ENCODE data around the gene NKIRAS1. TPM values are rescaled to one million over a fixed set of nuclear protein-coding genes. Genes with fewer than 3 reads are reported as not detected.
A peak's percentile ranks its signal among the peaks of the same experiment; 100 is the strongest.

Gene NKIRAS1
- total RNA-seq, 1 experiment from 2014 or later = 6.8 TPM

- Mint-ChIP-seq H3K4me1 (ENCODE audit: insufficient read depth, unreplicated experiment) (peaks cover 4% of the 10 kb centered on the region), H3K9me3 (ENCODE audit: unreplicated experiment) (no peaks in the 10 kb centered on the region), H3K27ac (ENCODE audit: low read depth, unreplicated experiment) (no peak overlapping the region), H3K4me3 (ENCODE audit: unreplicated experiment) (no peak overlapping the region), H3K27me3 (ENCODE audit: insufficient read depth, unreplicated experiment) (no peaks in the 10 kb centered on the region), H3K36me3 (ENCODE audit: insufficient read depth, unreplicated experiment) (no peaks in the 10 kb centered on the region)
- DNase-seq (ENCODE audit: unreplicated experiment) = no peak
- TF ChIP-seq, protein P1, sequence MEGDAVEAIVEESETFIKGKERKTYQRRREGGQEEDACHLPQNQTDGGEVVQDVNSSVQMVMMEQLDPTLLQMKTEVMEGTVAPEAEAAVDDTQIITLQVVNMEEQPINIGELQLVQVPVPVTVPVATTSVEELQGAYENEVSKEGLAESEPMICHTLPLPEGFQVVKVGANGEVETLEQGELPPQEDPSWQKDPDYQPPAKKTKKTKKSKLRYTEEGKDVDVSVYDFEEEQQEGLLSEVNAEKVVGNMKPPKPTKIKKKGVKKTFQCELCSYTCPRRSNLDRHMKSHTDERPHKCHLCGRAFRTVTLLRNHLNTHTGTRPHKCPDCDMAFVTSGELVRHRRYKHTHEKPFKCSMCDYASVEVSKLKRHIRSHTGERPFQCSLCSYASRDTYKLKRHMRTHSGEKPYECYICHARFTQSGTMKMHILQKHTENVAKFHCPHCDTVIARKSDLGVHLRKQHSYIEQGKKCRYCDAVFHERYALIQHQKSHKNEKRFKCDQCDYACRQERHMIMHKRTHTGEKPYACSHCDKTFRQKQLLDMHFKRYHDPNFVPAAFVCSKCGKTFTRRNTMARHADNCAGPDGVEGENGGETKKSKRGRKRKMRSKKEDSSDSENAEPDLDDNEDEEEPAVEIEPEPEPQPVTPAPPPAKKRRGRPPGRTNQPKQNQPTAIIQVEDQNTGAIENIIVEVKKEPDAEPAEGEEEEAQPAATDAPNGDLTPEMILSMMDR (IDR thresholded peaks at IDR 0.05; ENCODE audit: unreplicated experiment) = no peak
- ChIA-PET POLR2A (interaction anchor here (2.6 kb wide), 1 partner anchor 18 kb away, joined by 12 read pairs; the partner anchor contains the start of genes NKIRAS1 and RPL15), CTCF (no interaction called here)
- intact Hi-C loops (cut with micrococcal nuclease) = no loop called here
- BruUV-seq (replicated peaks) = no TSS peak
These were observed 17.5 kb upstream of the NKIRAS1 start for GRCh38 chr3:23934253-23934652.

DNA sequence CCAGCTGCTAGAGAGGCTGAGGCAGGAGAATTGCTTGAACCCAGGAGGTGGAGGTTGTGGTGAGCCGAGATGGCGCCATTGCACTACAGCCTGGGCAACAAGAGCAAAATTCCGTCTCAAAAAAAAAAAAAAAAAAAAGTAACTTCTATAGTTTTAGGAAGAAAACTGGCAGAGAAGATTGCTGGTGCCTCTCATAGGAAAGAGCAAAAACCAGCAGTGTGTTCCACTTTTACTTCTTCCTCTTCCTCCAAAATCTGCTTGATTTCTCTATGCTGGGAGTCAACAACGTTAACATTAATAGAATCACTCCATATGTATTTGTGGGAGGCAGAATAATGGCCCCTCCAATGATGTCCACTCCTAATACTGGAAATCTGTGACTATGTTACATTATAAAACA lies 15.8 kb upstream of the NKIRAS1 start:
- Mint-ChIP-seq H3K27ac (ENCODE audit: low read depth, unreplicated experiment) (no peak overlapping the region), H3K9me3 (ENCODE audit: unreplicated experiment) (no peaks in the 10 kb centered on the region), H3K4me1 (ENCODE audit: insufficient read depth, unreplicated experiment) (peaks cover 4% of the 10 kb centered on the region), H3K36me3 (ENCODE audit: insufficient read depth, unreplicated experiment) (no peaks in the 10 kb centered on the region), H3K4me3 (ENCODE audit: unreplicated experiment) (no peak overlapping the region), H3K27me3 (ENCODE audit: insufficient read depth, unreplicated experiment) (no peaks in the 10 kb centered on the region)
- intact Hi-C loops (cut with micrococcal nuclease) = no loop called here
- no peak for DNase-seq (ENCODE audit: unreplicated experiment)
- TF ChIP-seq, protein P1 (IDR thresholded peaks at IDR 0.05; ENCODE audit: unreplicated experiment) = no peak
- CTCF ChIA-PET = interaction anchor here (0.6 kb wide), 1 partner anchor 14 kb away, joined by 3 read pairs; no protein-coding TSS in a partner anchor
- POLR2A ChIA-PET = no interaction called here
- no TSS peak for BruUV-seq (replicated peaks)

- H3K27me3 Mint-ChIP-seq (ENCODE audit: insufficient read depth, unreplicated experiment) = no peaks in the 10 kb centered on the region
- intact Hi-C loops (cut with micrococcal nuclease) = no loop called here
- no peak for DNase-seq (ENCODE audit: unreplicated experiment)
- H3K36me3 Mint-ChIP-seq (ENCODE audit: insufficient read depth, unreplicated experiment) = no peaks in the 10 kb centered on the region
- ChIA-PET POLR2A (no interaction called here), CTCF (no interaction called here)
- TF ChIP-seq, protein P1 (IDR thresholded peaks at IDR 0.05; ENCODE audit: unreplicated experiment) = no peak
- H3K9me3 Mint-ChIP-seq (ENCODE audit: unreplicated experiment) = no peaks in the 10 kb centered on the region
- BruUV-seq (replicated peaks) = no TSS peak
- H3K4me1 Mint-ChIP-seq (ENCODE audit: insufficient read depth, unreplicated experiment) = no peaks in the 10 kb centered on the region
- H3K4me3 Mint-ChIP-seq (ENCODE audit: unreplicated experiment) = no peak overlapping the region
- H3K27ac Mint-ChIP-seq (ENCODE audit: low read depth, unreplicated experiment) = no peak overlapping the region
These were observed 14.8 kb upstream of the NKIRAS1 start for GRCh38 chr3:23931597-23931996.

- intact Hi-C loops (cut with micrococcal nuclease) = no loop called here
- no peaks in the 10 kb centered on the region for H3K4me1 Mint-ChIP-seq (ENCODE audit: insufficient read depth, unreplicated experiment)
- TF ChIP-seq, protein P1 (IDR thresholded peaks at IDR 0.05; ENCODE audit: unreplicated experiment) = no peak
- peak; percentile 66 for DNase-seq (ENCODE audit: unreplicated experiment)
- ChIA-PET CTCF (interaction anchor here (0.6 kb wide), 3 partner anchors 27 to 721 kb away, joined by 3 to 5 read pairs (median 4); no protein-coding TSS in a partner anchor), POLR2A (interaction anchor here (0.9 to 3.0 kb wide), 3 partner anchors 11 to 117 kb away, joined by 5 to 46 read pairs (median 6); partner anchors contain the start of genes NKIRAS1 and RPL15)
- no peak overlapping the region for H3K4me3 Mint-ChIP-seq (ENCODE audit: unreplicated experiment)
- no TSS peak for BruUV-seq (replicated peaks)
- no peaks in the 10 kb centered on the region for H3K36me3 Mint-ChIP-seq (ENCODE audit: insufficient read depth, unreplicated experiment)
- H3K27me3 Mint-ChIP-seq (ENCODE audit: insufficient read depth, unreplicated experiment) = no peaks in the 10 kb centered on the region
- no peaks in the 10 kb centered on the region for H3K9me3 Mint-ChIP-seq (ENCODE audit: unreplicated experiment)
- no peak overlapping the region for H3K27ac Mint-ChIP-seq (ENCODE audit: low read depth, unreplicated experiment)
These were observed 11.7 kb upstream of the NKIRAS1 start for GRCh38 chr3:23928524-23928923.

Data from MCF 10A (cell line).